ENCODE measurements around the gene ALPP. TPM values are rescaled to one million over a fixed set of nuclear protein-coding genes. Genes with fewer than 3 reads are reported as not detected.
"Not testable (repeated sequence)": the region's sequence is repeated elsewhere in the genome, so short reads cannot be mapped to it uniquely, and the experiment has no call there.

The ALPP gene
- total RNA-seq, 1 experiment from 2014 or later: 0.20 TPM

DNA sequence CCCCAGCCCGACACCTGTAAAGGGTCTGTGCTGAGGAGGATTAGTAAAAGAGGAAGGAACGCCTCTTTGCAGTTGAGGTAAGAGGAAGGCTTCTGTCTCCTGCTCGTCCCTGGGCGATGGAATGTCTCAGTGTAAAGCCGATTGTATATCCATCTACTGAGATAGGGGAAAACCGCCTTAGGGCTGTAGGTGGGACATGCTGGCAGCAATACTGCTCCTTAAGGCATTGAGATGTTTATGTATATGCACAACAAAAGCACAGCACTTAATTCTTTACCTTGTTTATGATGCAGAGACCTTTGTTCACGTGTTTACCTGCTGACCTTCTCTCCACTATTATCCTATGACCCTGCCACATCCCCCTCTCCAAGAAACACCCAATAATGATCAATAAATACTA is 44.9 kb downstream of the ALPP start:
- Histone ChIP-seq H3K27ac (ENCODE audit: insufficient read length, low read depth, low read length) (peak overlapping the region; percentile 90), H3K23me2 (ENCODE audit: insufficient read length, low read depth, low read length, poor library complexity, severe bottlenecking) (peaks cover 23% of the 10 kb centered on the region), H3K27me3 (ENCODE audit: insufficient read depth, low read length) (peaks cover 23% of the 10 kb centered on the region; the same call in 1 of the 2 replicates), H3K4me2 (ENCODE audit: insufficient read depth, insufficient read length, low read length) (peak overlapping the region; percentile 32)
- not testable (repeated sequence) for H2BK12ac ChIP-seq (ENCODE audit: insufficient read length, low read depth, low read length); H2AK5ac ChIP-seq (ENCODE audit: insufficient read length, low read length); H2BK5ac ChIP-seq (ENCODE audit: insufficient read length, low read length); H4K5ac ChIP-seq (ENCODE audit: insufficient read length, low read depth, low read length); H2AFZ ChIP-seq (ENCODE audit: low read length); H3K79me1 ChIP-seq (ENCODE audit: insufficient read depth, low read depth, low read length, poor library complexity, severe bottlenecking); H3T11ph ChIP-seq (ENCODE audit: low read length); H4K91ac ChIP-seq (ENCODE audit: insufficient read length, low read depth, low read length); H3K4ac ChIP-seq (ENCODE audit: low read depth, low read length); H3K9me3 ChIP-seq (ENCODE audit: control insufficient read depth, low read depth, low read length); H4K20me1 ChIP-seq (ENCODE audit: control insufficient read depth, insufficient read depth, insufficient read length); H3K4me1 ChIP-seq (ENCODE audit: insufficient read depth, low read length); H3K79me2 ChIP-seq (ENCODE audit: insufficient read depth, low read length); H2BK120ac ChIP-seq (ENCODE audit: low read depth, low read length, poor library complexity, severe bottlenecking); H3K14ac ChIP-seq (ENCODE audit: insufficient read depth, low read length); H3K56ac ChIP-seq (ENCODE audit: insufficient read length, low read depth, low read length); H3K23ac ChIP-seq (ENCODE audit: insufficient read length, low read depth, low read length); H2BK15ac ChIP-seq (ENCODE audit: low read depth, low read length); H3K9ac ChIP-seq (ENCODE audit: extremely low read depth, insufficient read length, low read length); H3K18ac ChIP-seq (ENCODE audit: insufficient read length, low read depth, low read length); H4K8ac ChIP-seq (replicated peaks; ENCODE audit: insufficient read length, low read depth, low read length); H2BK20ac ChIP-seq (ENCODE audit: low read depth, low read length, poor library complexity, severe bottlenecking)
- peaks cover 48 to 50% of the 10 kb centered on the region in 2 experiments for H3K4me1 Mint-ChIP-seq
- H3K27ac Mint-ChIP-seq: peak overlapping the region; percentile 95 to 97 (median 96); a peak in 6 of 7 replicates
- peaks cover 36% of the 10 kb centered on the region for H3K27me3 Mint-ChIP-seq (ENCODE audit: low read depth)
- peaks cover 9 to 30% (median 19%) of the 10 kb centered on the region in 3 experiments for H3K36me3 Mint-ChIP-seq (ENCODE audit: insufficient read depth in 1 of 3, low read depth in 3 of 3)
- peak; percentile 79 for DNase-seq
- H3K4me3 Mint-ChIP-seq: peak overlapping the region; percentile 41 to 69
- no CpG with 5 or more reads among the region's 7 CpGs for WGBS (ENCODE audit: extremely low coverage, insufficient read length, low lambda C conversion rate)
- peaks cover 14% of the 10 kb centered on the region in 2 experiments for H3K9me3 Mint-ChIP-seq

All from H9 (cell line).